KOPT-K1 (cell line): ENCODE data around the gene PTGER2.

Experiments used
- H3K27ac ChIP-seq: fragments of 200-600 bp; sonication (generic); 2 replicates; pipeline ENCODE4 v1.5.1; 2016; ENCODE audit warnings: antibody characterized with exemption, mild to moderate bottlenecking, low read depth, low read length; ENCODE audit not compliant: poor library complexity, severe bottlenecking
- H3K36me3 ChIP-seq: fragments of 200-600 bp; sonication (generic); 2 replicates; pipeline ENCODE4 v1.5.1; 2017; ENCODE audit warnings: antibody characterized with exemption, mild to moderate bottlenecking, low read length, moderate library complexity; ENCODE audit not compliant: insufficient read depth
- H3K9me3 ChIP-seq: fragments of 200-600 bp; sonication (generic); 2 replicates; pipeline ENCODE4 v1.5.1; 2017; ENCODE audit warnings: antibody characterized with exemption, low read length, mild to moderate bottlenecking; ENCODE audit not compliant: insufficient read depth, poor library complexity, severe bottlenecking

The PTGER2 gene

DNA sequence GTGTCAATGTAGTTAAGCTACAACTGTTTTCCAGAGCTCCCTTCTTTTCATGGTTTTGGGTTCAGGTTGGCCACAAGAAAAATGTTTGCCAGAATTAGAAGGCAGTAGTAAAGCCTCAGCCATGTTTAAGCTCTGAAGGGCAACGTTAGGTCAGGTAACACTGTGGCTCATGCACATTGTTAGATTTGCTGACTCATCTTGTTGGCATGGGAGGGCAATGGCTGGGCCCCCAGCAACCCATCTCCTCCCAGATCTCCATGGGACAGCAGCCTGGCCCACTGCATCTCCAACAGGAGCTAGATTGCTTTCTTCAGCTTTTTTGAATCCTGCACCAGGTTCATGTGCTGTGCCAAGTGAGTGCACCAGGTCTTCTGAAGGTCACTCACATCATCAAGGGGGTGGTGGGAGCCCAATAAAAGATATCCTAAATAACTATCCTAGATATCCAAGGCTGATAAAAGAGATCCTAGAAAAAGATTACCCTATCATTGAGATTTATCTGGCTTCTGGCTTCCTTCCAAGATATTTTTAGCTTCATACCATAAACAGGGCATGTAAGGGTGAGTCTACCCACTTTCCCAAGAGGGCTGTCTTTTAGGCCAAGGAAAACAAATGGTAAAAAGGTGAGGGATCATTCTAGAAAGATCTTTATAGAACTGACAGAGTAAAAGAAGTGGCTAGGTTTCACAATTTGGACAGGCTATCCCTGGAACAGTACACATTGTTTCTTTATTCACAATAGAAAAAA, 28.9 kb downstream of the PTGER2 start:
- Histone ChIP-seq H3K9me3 (no peaks in the 10 kb centered on the region), H3K36me3 (no peaks in the 10 kb centered on the region), H3K27ac (no peak overlapping the region)

GRCh38 chr14:52346778-52347177, 32.7 kb downstream of the PTGER2 start:
- Histone ChIP-seq H3K36me3 (no peaks in the 10 kb centered on the region), H3K27ac (no peak overlapping the region), H3K9me3 (no peaks in the 10 kb centered on the region)

- H3K9me3 ChIP-seq: no peaks in the 10 kb centered on the region
- H3K36me3 ChIP-seq: no peaks in the 10 kb centered on the region
Measured at GRCh38 chr14:52348279-52348678, 34.2 kb downstream of the PTGER2 start.

GRCh38 chr14:52348776-52349175, 34.7 kb downstream of the PTGER2 start:
- Histone ChIP-seq H3K36me3 (no peaks in the 10 kb centered on the region), H3K27ac (no peak overlapping the region), H3K9me3 (no peaks in the 10 kb centered on the region)

More at GRCh38 chr14:52348279-52348678, 34.2 kb downstream of the PTGER2 start:
- no peak overlapping the region for H3K27ac ChIP-seq

DNA sequence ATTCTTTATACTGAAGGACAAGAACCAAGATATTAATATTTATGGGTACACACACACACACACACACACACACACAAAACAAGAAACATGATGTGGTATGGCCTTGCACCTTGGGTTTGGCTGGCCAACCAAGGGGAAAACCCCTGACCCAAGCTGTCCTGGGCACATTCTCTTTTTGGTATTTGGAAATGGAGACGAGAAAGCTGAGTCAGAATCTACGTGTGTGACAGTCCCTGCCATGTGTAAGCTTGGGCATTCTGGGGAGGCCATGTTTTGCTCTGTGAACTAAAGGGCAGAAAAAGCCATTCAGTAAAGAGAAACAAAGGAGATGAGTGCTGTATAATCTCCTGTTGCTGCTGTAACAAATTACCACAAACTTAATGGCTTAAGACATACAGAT, 35.6 kb downstream of the PTGER2 start:
- H3K9me3 ChIP-seq: no peaks in the 10 kb centered on the region
- H3K36me3 ChIP-seq: no peaks in the 10 kb centered on the region
- H3K27ac ChIP-seq: no peak overlapping the region

GRCh38 chr14:52350445-52350844, 36.3 kb downstream of the PTGER2 start:
- Histone ChIP-seq H3K27ac (no peak overlapping the region), H3K9me3 (no peaks in the 10 kb centered on the region), H3K36me3 (no peaks in the 10 kb centered on the region)

- Histone ChIP-seq H3K27ac (no peak overlapping the region), H3K36me3 (no peaks in the 10 kb centered on the region), H3K9me3 (no peaks in the 10 kb centered on the region)
Measured at GRCh38 chr14:52351233-52352060, 37.3 kb downstream of the PTGER2 start.

DNA sequence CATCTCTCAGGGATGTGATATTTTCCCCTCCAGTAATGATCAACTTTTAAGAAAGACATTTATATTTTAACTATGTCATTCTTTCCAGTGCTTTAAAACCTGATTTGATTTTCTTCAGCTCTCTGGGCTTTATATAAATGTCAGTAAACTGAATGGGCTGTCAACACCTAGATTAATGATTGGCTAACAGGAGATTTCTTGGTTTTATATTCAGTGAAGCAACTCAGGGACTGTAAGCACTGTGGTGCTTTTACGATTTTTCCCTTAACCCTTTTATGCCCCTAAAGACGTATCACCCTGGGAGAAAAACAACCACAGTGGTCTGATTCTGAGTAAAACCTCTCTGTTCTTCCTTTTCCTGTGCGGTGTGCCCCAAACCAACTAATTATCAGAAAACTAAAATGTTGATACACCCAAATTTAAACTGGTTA, 38.0 kb downstream of the PTGER2 start:
- Histone ChIP-seq H3K36me3 (no peaks in the 10 kb centered on the region), H3K9me3 (no peaks in the 10 kb centered on the region), H3K27ac (peak overlapping the region; percentile 19)

- no peaks in the 10 kb centered on the region for H3K36me3 ChIP-seq
- no peaks in the 10 kb centered on the region for H3K9me3 ChIP-seq
- peak overlapping the region; percentile 19 for H3K27ac ChIP-seq
Measured at GRCh38 chr14:52352569-52352968, 38.5 kb downstream of the PTGER2 start.

- H3K9me3 ChIP-seq: no peaks in the 10 kb centered on the region
- H3K36me3 ChIP-seq: no peaks in the 10 kb centered on the region
- no peak overlapping the region for H3K27ac ChIP-seq
Measured at GRCh38 chr14:52354242-52354641, 40.1 kb downstream of the PTGER2 start.

GRCh38 chr14:52355016-52355431, 40.9 kb downstream of the PTGER2 start:
- Histone ChIP-seq H3K36me3 (no peaks in the 10 kb centered on the region), H3K27ac (no peak overlapping the region), H3K9me3 (no peaks in the 10 kb centered on the region)

- no peaks in the 10 kb centered on the region for H3K9me3 ChIP-seq
- H3K36me3 ChIP-seq: no peaks in the 10 kb centered on the region
- H3K27ac ChIP-seq: no peak overlapping the region
Measured at GRCh38 chr14:52355526-52355925, 41.4 kb downstream of the PTGER2 start.

DNA sequence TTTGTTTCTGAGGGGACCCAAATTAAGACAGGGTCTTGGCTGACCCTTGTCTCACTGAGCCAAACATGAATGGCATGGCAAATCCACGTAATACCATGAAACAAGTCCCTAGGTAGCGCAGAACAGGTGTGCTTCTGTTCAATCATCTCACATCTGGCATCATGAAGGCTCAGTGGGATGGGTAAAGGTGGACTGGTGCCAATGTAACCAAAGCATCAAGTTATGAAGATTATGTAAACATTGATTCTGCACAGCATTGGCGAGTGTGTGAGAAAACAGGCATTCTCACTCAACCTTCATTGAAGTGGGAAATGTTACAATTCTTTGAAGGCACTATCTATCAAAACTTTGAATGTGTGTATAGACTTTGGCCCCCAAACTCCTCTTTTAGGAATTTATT, 41.9 kb downstream of the PTGER2 start:
- Histone ChIP-seq H3K9me3 (no peaks in the 10 kb centered on the region), H3K27ac (no peak overlapping the region)

GRCh38 chr14:52360831-52361230, 46.7 kb downstream of the PTGER2 start:
- Histone ChIP-seq H3K36me3 (no peaks in the 10 kb centered on the region), H3K27ac (no peak overlapping the region), H3K9me3 (no peaks in the 10 kb centered on the region)

More for the DNA sequence above, 41.9 kb downstream of the PTGER2 start:
- H3K36me3 ChIP-seq: no peaks in the 10 kb centered on the region

- H3K36me3 ChIP-seq: no peaks in the 10 kb centered on the region
- H3K27ac ChIP-seq: no peak overlapping the region
- H3K9me3 ChIP-seq: no peaks in the 10 kb centered on the region
Measured at GRCh38 chr14:52363041-52363704, 49.1 kb downstream of the PTGER2 start.
